Ascending aorta (tissue), 2 donors: ENCODE data around the gene BRD3OS. TPM values are rescaled to one million over a fixed set of nuclear protein-coding genes. Genes with fewer than 3 reads are reported as not detected.

Experiments used
- DNase-seq, 2 donors: peaks; one replicate each; pipeline ENCODE4 v3.0.0-alpha.2; 2019; ENCODE audit warnings: low spot score in 2 of 2
- H3K27ac ChIP-seq, 2 donors: fragments of 200-600 bp; sonication (generic); one replicate each; pipeline ENCODE4 v1.5.1; 2016 to 2017; ENCODE audit warnings: mild to moderate bottlenecking in 1 of 2
- H3K27me3 ChIP-seq: fragments of 200-600 bp; sonication (generic); one replicate; pipeline ENCODE4 v1.5.1; 2017
- H3K36me3 ChIP-seq, 2 donors: fragments of 200-600 bp; sonication (generic); one replicate each; pipeline ENCODE4 v1.5.1; 2016
- H3K4me1 ChIP-seq, 2 donors: fragments of 200-600 bp; sonication (generic); one replicate each; pipeline ENCODE4 v1.5.1; 2016 to 2017; ENCODE audit warnings: mild to moderate bottlenecking in 1 of 2
- H3K4me3 ChIP-seq, 2 donors: fragments of 200-600 bp; sonication (generic); one replicate each; pipeline ENCODE4 v1.5.1; 2016 to 2017; ENCODE audit warnings: mild to moderate bottlenecking in 1 of 2
- H3K9me3 ChIP-seq, 2 donors: fragments of 200-600 bp; sonication (generic); one replicate each; pipeline ENCODE4 v1.5.1; 2016
- CTCF ChIP-seq, 3 experiments: fragments of 200-600 bp in 2 of 3; fragments of 450-650 bp in 1 of 3; sonication (generic) in 2 of 3; IDR thresholded peaks; one replicate each; pipeline ENCODE4 v1.5.1; 2016 to 2019; ENCODE audit warnings: antibody characterized with exemption in 3 of 3, mild to moderate bottlenecking in 1 of 3, moderate library complexity in 1 of 3
- intact Hi-C: fragments of 100-400 bp; cut with DNase I; formaldehyde crosslinking; loops from one replicate; pipeline ENCODE4 v1.15.1; 2023
- total RNA-seq: library from RNA; depleted of rRNA; stranded (reverse); fragments of >200 nt; gene quantifications from one replicate; pipeline ENCODE4 v1.1.0, GENCODE V29; 2016

The BRD3OS gene
- total RNA-seq, 1 donor from 2014 or later, result 15.9 TPM

DNA sequence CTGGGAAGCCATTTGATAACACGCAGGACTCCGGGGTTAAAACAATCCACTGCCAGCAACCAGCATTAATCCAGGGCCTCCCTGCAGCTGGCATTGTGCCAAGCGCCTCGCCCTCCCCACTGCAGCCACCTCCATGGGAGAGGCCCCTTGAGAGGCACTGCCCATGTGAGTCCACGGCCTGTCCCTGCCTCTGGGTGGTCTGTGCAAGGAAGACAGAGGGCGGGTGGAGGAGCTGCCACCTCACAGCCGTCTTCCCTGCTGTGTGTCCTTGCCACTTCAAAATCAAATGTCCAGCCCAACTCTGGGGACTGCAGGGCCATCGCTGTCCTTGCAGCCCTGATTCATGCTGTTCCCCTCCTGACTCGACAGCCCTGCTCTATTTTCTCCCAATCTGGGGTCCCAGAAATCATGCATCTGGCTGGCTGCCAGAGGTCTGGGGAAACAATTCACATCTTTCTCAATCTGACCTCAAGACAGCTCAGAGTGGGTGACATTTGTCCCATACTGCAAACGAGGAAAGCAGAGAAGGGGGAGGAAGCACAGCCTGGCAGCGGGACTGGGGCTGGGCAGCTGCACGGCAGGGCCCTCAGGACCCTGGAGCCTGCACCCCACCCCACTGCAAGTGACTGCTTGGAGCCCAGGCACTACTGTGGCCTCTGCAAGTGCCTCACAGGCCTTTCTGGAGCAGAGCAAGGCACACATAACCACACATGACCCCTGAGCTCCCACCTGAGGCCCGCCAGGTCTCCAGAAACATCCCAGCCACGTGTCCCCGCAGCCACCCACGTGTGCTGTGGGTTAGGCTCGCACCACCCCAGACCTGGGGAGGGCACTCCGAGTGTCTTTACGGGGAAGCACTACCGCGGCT, 15.7 kb downstream of the BRD3OS start:
- Histone ChIP-seq H3K36me3 (peaks cover 82 to 94% of the 10 kb centered on the region in 2 donors), H3K27me3 (no peaks in the 10 kb centered on the region), H3K4me1 (no peaks in the 10 kb centered on the region), H3K4me3 (no peak overlapping the region), H3K27ac (no peak overlapping the region), H3K9me3 (peaks cover 0 to 11% of the 10 kb centered on the region in 2 donors)
- TF ChIP-seq CTCF (IDR thresholded peaks at IDR 0.05), result no peak
- intact Hi-C loops, result no loop called here
- DNase-seq, result no peak

DNA sequence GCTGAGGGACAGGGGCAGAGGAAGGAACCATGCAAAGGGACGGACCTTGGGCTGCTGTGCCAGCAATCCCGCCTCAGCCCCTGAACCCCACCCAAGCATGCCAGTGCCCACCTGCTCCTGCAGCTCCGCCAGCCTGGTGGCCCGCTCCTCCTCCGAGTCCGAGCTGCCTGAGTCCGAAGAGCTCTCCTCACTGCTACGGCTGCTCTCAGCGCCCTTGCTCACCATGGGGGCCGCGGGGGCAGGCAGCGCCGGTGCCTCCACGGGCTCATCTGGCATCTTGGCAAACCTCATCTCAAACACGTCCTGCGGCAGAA, 16.3 kb downstream of the BRD3OS start:
- TF ChIP-seq CTCF (IDR thresholded peaks at IDR 0.05), result no peak
- Histone ChIP-seq H3K4me1 (no peaks in the 10 kb centered on the region), H3K27ac (no peak overlapping the region), H3K27me3 (no peaks in the 10 kb centered on the region), H3K36me3 (peaks cover 84 to 94% of the 10 kb centered on the region in 2 donors), H3K9me3 (peaks cover 0 to 11% of the 10 kb centered on the region in 2 donors), H3K4me3 (no peak overlapping the region)
- intact Hi-C loops, result no loop called here
- DNase-seq, result no peak

- no peaks in the 10 kb centered on the region for H3K27me3 ChIP-seq
- no peaks in the 10 kb centered on the region for H3K4me1 ChIP-seq
- intact Hi-C loops, result no loop called here
- peaks cover 87 to 95% of the 10 kb centered on the region in 2 donors for H3K36me3 ChIP-seq
- no peaks in the 10 kb centered on the region for H3K9me3 ChIP-seq
- DNase-seq, result no peak
- no peak overlapping the region for H3K27ac ChIP-seq
- no peak for TF ChIP-seq CTCF (IDR thresholded peaks at IDR 0.05)
- H3K4me3 ChIP-seq, result no peak overlapping the region
These were observed 18.3 kb downstream of the BRD3OS start for GRCh38 chr9:134043531-134043988.

- H3K36me3 ChIP-seq, result peaks cover 84 to 95% of the 10 kb centered on the region in 2 donors
- intact Hi-C loops, result no loop called here
- no peak for DNase-seq
- no peak for TF ChIP-seq CTCF (IDR thresholded peaks at IDR 0.05)
- H3K9me3 ChIP-seq, result no peaks in the 10 kb centered on the region
- H3K4me1 ChIP-seq, result peaks cover 0 to 4% of the 10 kb centered on the region in 2 donors
- no peak overlapping the region for H3K4me3 ChIP-seq
- no peaks in the 10 kb centered on the region for H3K27me3 ChIP-seq
- H3K27ac ChIP-seq, result no peak overlapping the region
These were observed 19.7 kb downstream of the BRD3OS start for GRCh38 chr9:134044944-134045343.

- no peak overlapping the region for H3K4me3 ChIP-seq
- peaks cover 80 to 95% of the 10 kb centered on the region in 2 donors for H3K36me3 ChIP-seq
These were observed 20.7 kb downstream of the BRD3OS start for GRCh38 chr9:134045841-134046544.

More at GRCh38 chr9:134045841-134046544, 20.7 kb downstream of the BRD3OS start:
- Histone ChIP-seq H3K4me1 (peaks cover 0 to 4% of the 10 kb centered on the region in 2 donors), H3K27me3 (no peaks in the 10 kb centered on the region), H3K9me3 (no peaks in the 10 kb centered on the region), H3K27ac (no peak overlapping the region)
- no peak for DNase-seq
- intact Hi-C loops, result no loop called here
- no peak for TF ChIP-seq CTCF (IDR thresholded peaks at IDR 0.05)
